Measurements from ENCODE around the gene CD2BP2. TPM values are rescaled to one million over a fixed set of nuclear protein-coding genes. Genes with fewer than 3 reads are reported as not detected.
"Not testable (repeated sequence)": the region's sequence is repeated elsewhere in the genome, so short reads cannot be mapped to it uniquely, and the experiment has no call there.

The CD2BP2 gene
- total and polyA plus RNA-seq, 2 donors (not counting 1 experiment from before 2014, with no cell fraction given), result 35.2 to 45.5 TPM

DNA sequence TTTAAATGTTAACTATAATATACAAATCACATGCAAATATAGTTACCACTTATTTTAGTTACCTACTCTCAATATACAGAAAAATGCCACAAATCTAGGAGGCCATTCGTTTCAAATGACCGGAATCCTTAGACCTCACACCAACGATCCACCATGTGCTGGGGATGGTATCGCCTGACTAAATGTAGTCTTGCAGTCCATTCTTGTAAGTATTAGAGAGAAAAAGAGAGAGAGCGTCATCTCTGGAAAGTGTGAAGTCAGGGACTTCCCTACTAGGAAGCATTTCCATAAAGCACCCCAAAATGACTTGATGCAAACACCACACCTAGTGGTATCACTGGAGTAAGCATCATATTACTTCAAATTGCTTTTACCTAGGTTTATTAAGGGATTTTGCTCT lies 45.9 kb downstream of the CD2BP2 start:
- H3K27ac ChIP-seq (ENCODE audit: insufficient read depth, low read length); H3K9me3 ChIP-seq (ENCODE audit: control insufficient read depth, insufficient read depth, low read depth, low read length); H3K36me3 ChIP-seq (ENCODE audit: control insufficient read depth, insufficient read depth, low read length); H3K27me3 ChIP-seq (ENCODE audit: control insufficient read depth, insufficient read depth, low read length); H2AFZ ChIP-seq (ENCODE audit: low read length); H3K4me2 ChIP-seq (ENCODE audit: extremely low read depth, insufficient read depth, low read length); DNase-seq (ENCODE audit: low read depth in 2 of 2); H3K4me1 ChIP-seq (ENCODE audit: control insufficient read depth, extremely low read depth, insufficient read depth, low read length); H4K20me1 ChIP-seq (ENCODE audit: control insufficient read depth, extremely low read depth, insufficient read depth, low read length); H3K9ac ChIP-seq (ENCODE audit: insufficient read depth, low read length); H3K79me2 ChIP-seq (ENCODE audit: control insufficient read depth, insufficient read depth, low read length); H3K4me3 ChIP-seq (replicated peaks in 1 of 4; ENCODE audit: control extremely low read depth in 1 of 4, insufficient read depth in 1 of 4, low read depth in 3 of 4, low read length in 4 of 4): not testable (repeated sequence)

Other genes starting within 250 kb of the CD2BP2 start
- 1.0 and 1.2 TPM in 2 replicates for gene GDPD3, start 241.8 kb downstream of the CD2BP2 start, total RNA-seq
- 1.2 and 1.3 TPM in 2 replicates for gene GDPD3, start 241.8 kb downstream of the CD2BP2 start, polyA plus RNA-seq
- gene MAPK3, start 232.1 kb downstream of the CD2BP2 start, total RNA-seq, result 32.1 and 48.7 TPM in 2 replicates
- gene MAPK3, start 232.1 kb downstream of the CD2BP2 start, polyA plus RNA-seq, result 167 and 264 TPM in 2 replicates
- 0.17 and 0.26 TPM in 2 replicates for gene CORO1A, start 171.7 kb downstream of the CD2BP2 start, total RNA-seq
- gene CORO1A, start 171.7 kb downstream of the CD2BP2 start, polyA plus RNA-seq, result 0.85 and 2.6 TPM in 2 replicates
- 12.6 and 18.0 TPM in 2 replicates for gene BOLA2B, start 161.6 kb downstream of the CD2BP2 start, total RNA-seq
- 47.4 and 79.2 TPM in 2 replicates for gene BOLA2B, start 161.6 kb downstream of the CD2BP2 start, polyA plus RNA-seq
- gene SLX1A, start 161.4 kb downstream of the CD2BP2 start, total RNA-seq, result 18.2 and 19.2 TPM in 2 replicates
- 3.9 and 11.5 TPM in 2 replicates for gene SLX1A, start 161.4 kb downstream of the CD2BP2 start, polyA plus RNA-seq
- 2.1 and 2.8 TPM in 2 replicates for gene SULT1A3, start 156.1 kb downstream of the CD2BP2 start, total RNA-seq
- gene SULT1A3, start 156.1 kb downstream of the CD2BP2 start, polyA plus RNA-seq, result 3.1 and 4.1 TPM in 2 replicates
- 1.3 and 3.0 TPM in 2 replicates for gene NPIPB13, start 106.8 kb downstream of the CD2BP2 start, total RNA-seq
- 0.33 and 0.62 TPM in 2 replicates for gene NPIPB13, start 106.8 kb downstream of the CD2BP2 start, polyA plus RNA-seq
- 22.1 and 29.6 TPM in 2 replicates for gene TBC1D10B, start 15.2 kb upstream of the CD2BP2 start, total RNA-seq
- gene TBC1D10B, start 15.2 kb upstream of the CD2BP2 start, polyA plus RNA-seq, result 14.8 and 22.1 TPM in 2 replicates
- not detected in 2 replicates for gene MYL11, start 19.5 kb upstream of the CD2BP2 start, total RNA-seq
- gene MYL11, start 19.5 kb upstream of the CD2BP2 start, polyA plus RNA-seq, result 0.11 and 0.45 TPM in 2 replicates
- gene SEPTIN1, start 27.3 kb upstream of the CD2BP2 start, total RNA-seq, result 0.17 and 0.26 TPM in 2 replicates
- 0.17 TPM in 1 of 2 replicates, not detected in the other for gene SEPTIN1, start 27.3 kb upstream of the CD2BP2 start, polyA plus RNA-seq
- gene ZNF48, start 40.1 kb upstream of the CD2BP2 start, total RNA-seq, result 7.3 and 7.7 TPM in 2 replicates
- gene ZNF48, start 40.1 kb upstream of the CD2BP2 start, polyA plus RNA-seq, result 3.2 and 4.0 TPM in 2 replicates
- 8.4 and 10.5 TPM in 2 replicates for gene ZNF771, start 52.3 kb upstream of the CD2BP2 start, total RNA-seq
- gene ZNF771, start 52.3 kb upstream of the CD2BP2 start, polyA plus RNA-seq, result 3.1 and 4.5 TPM in 2 replicates
- 6.6 and 8.5 TPM in 2 replicates for gene DCTPP1, start 74.7 kb upstream of the CD2BP2 start, total RNA-seq
- 23.6 and 38.1 TPM in 2 replicates for gene DCTPP1, start 74.7 kb upstream of the CD2BP2 start, polyA plus RNA-seq
- gene SEPHS2, start 90.6 kb upstream of the CD2BP2 start, total RNA-seq, result 19.3 and 26.6 TPM in 2 replicates
- gene SEPHS2, start 90.6 kb upstream of the CD2BP2 start, polyA plus RNA-seq, result 39.3 and 41.8 TPM in 2 replicates
- not detected in 2 replicates for gene ITGAL, start 117.4 kb upstream of the CD2BP2 start, total RNA-seq
- gene ITGAL, start 117.4 kb upstream of the CD2BP2 start, polyA plus RNA-seq, result not detected in 2 replicates
- gene ZNF768, start 171.3 kb upstream of the CD2BP2 start, total RNA-seq, result 21.8 and 23.9 TPM in 2 replicates
- gene ZNF768, start 171.3 kb upstream of the CD2BP2 start, polyA plus RNA-seq, result 8.2 and 9.5 TPM in 2 replicates
- gene ZNF747, start 179.6 kb upstream of the CD2BP2 start, total RNA-seq, result 7.4 and 10.6 TPM in 2 replicates
- 3.9 and 4.4 TPM in 2 replicates for gene ZNF747, start 179.6 kb upstream of the CD2BP2 start, polyA plus RNA-seq
- gene ZNF764, start 203.1 kb upstream of the CD2BP2 start, total RNA-seq, result 3.1 TPM in 2 replicates
- 2.4 and 2.6 TPM in 2 replicates for gene ZNF764, start 203.1 kb upstream of the CD2BP2 start, polyA plus RNA-seq
- gene ZNF688, start 216.4 kb upstream of the CD2BP2 start, total RNA-seq, result 10.3 and 12.9 TPM in 2 replicates
- 3.0 and 3.1 TPM in 2 replicates for gene ZNF688, start 216.4 kb upstream of the CD2BP2 start, polyA plus RNA-seq
- 6.6 and 8.7 TPM in 2 replicates for gene ZNF785, start 230.4 kb upstream of the CD2BP2 start, total RNA-seq
- gene ZNF785, start 230.4 kb upstream of the CD2BP2 start, polyA plus RNA-seq, result 4.7 and 7.1 TPM in 2 replicates